ENCODE data around the gene SMPD2.

SMPD2 gene

GRCh38 chr6:109397020-109397419 is 43.5 kb upstream of the SMPD2 start:
- peak; percentile 75; the same call in 2 of the 3 replicates for ATAC-seq
- TF ChIP-seq ZFP3 (CRISPR knock-in tag; IDR thresholded peaks at IDR 0.05), result no peak
- TF ChIP-seq ZNF565 (CRISPR knock-in tag; conservative IDR thresholded peaks at IDR 0.05; ENCODE audit: low read depth), result no peak

DNA sequence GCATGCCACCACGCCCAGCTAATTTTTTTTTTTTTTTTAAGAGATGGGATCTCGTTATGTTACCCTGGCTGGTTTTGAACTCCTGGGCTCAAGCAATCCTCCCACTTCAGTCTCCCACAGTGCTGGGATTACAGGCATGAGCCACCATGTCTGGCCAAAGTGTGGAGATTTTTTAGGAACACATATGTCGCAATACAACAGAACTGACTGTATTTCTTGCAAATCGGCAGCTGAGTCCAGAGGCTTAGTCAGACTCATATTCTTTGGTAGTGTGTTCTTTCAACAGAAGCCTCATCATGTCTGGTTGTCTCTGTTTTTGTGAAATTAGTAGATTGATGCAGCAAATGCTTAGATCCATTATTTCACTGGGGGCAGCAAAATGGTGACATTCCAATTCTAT is 34.3 kb upstream of the SMPD2 start:
- no peak for ATAC-seq
- TF ChIP-seq OSR1 (CRISPR knock-in tag; IDR thresholded peaks at IDR 0.05) (no peak), ZC3H10 (CRISPR knock-in tag; IDR thresholded peaks at IDR 0.05) (no peak), SNAI2 (CRISPR knock-in tag; IDR thresholded peaks at IDR 0.05) (no peak), PATZ1 (CRISPR knock-in tag; IDR thresholded peaks at IDR 0.05; ENCODE audit: borderline replicate concordance) (no peak), CSDC2 (CRISPR knock-in tag; IDR thresholded peaks at IDR 0.05) (no peak), PPARA (CRISPR knock-in tag; IDR thresholded peaks at IDR 0.05; ENCODE audit: borderline replicate concordance) (no peak), ZFP3 (CRISPR knock-in tag; IDR thresholded peaks at IDR 0.05) (no peak), TOX (CRISPR knock-in tag; IDR thresholded peaks at IDR 0.05; ENCODE audit: borderline replicate concordance) (no peak), ZNF8 (CRISPR knock-in tag; IDR thresholded peaks at IDR 0.05) (no peak), ESRRG (CRISPR knock-in tag; IDR thresholded peaks at IDR 0.05) (no peak), GLIS3 (CRISPR knock-in tag; IDR thresholded peaks at IDR 0.05) (no peak), ISL1 (CRISPR knock-in tag; IDR thresholded peaks at IDR 0.05) (no peak), ZFP30 (CRISPR knock-in tag; IDR thresholded peaks at IDR 0.05) (no peak)
- TF ChIP-seq, protein P1, sequence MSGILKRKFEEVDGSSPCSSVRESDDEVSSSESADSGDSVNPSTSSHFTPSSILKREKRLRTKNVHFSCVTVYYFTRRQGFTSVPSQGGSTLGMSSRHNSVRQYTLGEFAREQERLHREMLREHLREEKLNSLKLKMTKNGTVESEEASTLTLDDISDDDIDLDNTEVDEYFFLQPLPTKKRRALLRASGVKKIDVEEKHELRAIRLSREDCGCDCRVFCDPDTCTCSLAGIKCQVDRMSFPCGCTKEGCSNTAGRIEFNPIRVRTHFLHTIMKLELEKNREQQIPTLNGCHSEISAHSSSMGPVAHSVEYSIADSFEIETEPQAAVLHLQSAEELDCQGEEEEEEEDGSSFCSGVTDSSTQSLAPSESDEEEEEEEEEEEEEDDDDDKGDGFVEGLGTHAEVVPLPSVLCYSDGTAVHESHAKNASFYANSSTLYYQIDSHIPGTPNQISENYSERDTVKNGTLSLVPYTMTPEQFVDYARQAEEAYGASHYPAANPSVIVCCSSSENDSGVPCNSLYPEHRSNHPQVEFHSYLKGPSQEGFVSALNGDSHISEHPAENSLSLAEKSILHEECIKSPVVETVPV (CRISPR knock-in tag; IDR thresholded peaks at IDR 0.05), result no peak
- TF ChIP-seq, protein P2, sequence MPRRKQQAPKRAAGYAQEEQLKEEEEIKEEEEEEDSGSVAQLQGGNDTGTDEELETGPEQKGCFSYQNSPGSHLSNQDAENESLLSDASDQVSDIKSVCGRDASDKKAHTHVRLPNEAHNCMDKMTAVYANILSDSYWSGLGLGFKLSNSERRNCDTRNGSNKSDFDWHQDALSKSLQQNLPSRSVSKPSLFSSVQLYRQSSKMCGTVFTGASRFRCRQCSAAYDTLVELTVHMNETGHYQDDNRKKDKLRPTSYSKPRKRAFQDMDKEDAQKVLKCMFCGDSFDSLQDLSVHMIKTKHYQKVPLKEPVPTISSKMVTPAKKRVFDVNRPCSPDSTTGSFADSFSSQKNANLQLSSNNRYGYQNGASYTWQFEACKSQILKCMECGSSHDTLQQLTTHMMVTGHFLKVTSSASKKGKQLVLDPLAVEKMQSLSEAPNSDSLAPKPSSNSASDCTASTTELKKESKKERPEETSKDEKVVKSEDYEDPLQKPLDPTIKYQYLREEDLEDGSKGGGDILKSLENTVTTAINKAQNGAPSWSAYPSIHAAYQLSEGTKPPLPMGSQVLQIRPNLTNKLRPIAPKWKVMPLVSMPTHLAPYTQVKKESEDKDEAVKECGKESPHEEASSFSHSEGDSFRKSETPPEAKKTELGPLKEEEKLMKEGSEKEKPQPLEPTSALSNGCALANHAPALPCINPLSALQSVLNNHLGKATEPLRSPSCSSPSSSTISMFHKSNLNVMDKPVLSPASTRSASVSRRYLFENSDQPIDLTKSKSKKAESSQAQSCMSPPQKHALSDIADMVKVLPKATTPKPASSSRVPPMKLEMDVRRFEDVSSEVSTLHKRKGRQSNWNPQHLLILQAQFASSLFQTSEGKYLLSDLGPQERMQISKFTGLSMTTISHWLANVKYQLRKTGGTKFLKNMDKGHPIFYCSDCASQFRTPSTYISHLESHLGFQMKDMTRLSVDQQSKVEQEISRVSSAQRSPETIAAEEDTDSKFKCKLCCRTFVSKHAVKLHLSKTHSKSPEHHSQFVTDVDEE (CRISPR knock-in tag; IDR thresholded peaks at IDR 0.05), result no peak

GRCh38 chr6:109411034-109411433 is 29.5 kb upstream of the SMPD2 start:
- ATAC-seq, result no peak
- TF ChIP-seq TCF4 (CRISPR knock-in tag; IDR thresholded peaks at IDR 0.05; ENCODE audit: borderline replicate concordance) (no peak), RARB (CRISPR knock-in tag; IDR thresholded peaks at IDR 0.05) (no peak), PATZ1 (CRISPR knock-in tag; IDR thresholded peaks at IDR 0.05; ENCODE audit: borderline replicate concordance) (no peak), ZNF70 (CRISPR knock-in tag; IDR thresholded peaks at IDR 0.05) (no peak), ISL1 (CRISPR knock-in tag; IDR thresholded peaks at IDR 0.05) (no peak), TOX (CRISPR knock-in tag; IDR thresholded peaks at IDR 0.05; ENCODE audit: borderline replicate concordance) (no peak), ESRRG (CRISPR knock-in tag; IDR thresholded peaks at IDR 0.05) (no peak), ZC3H10 (CRISPR knock-in tag; IDR thresholded peaks at IDR 0.05) (no peak), OSR1 (CRISPR knock-in tag; IDR thresholded peaks at IDR 0.05) (no peak)
- TF ChIP-seq, protein P3, sequence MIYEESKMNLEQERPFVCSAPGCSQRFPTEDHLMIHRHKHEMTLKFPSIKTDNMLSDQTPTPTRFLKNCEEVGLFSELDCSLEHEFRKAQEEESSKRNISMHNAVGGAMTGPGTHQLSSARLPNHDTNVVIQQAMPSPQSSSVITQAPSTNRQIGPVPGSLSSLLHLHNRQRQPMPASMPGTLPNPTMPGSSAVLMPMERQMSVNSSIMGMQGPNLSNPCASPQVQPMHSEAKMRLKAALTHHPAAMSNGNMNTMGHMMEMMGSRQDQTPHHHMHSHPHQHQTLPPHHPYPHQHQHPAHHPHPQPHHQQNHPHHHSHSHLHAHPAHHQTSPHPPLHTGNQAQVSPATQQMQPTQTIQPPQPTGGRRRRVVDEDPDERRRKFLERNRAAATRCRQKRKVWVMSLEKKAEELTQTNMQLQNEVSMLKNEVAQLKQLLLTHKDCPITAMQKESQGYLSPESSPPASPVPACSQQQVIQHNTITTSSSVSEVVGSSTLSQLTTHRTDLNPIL (CRISPR knock-in tag; IDR thresholded peaks at IDR 0.05; ENCODE audit: low read depth), result no peak

GRCh38 chr6:109417646-109418045 is 22.9 kb upstream of the SMPD2 start:
- TF ChIP-seq, protein P1 (CRISPR knock-in tag; IDR thresholded peaks at IDR 0.05), result no peak
- TF ChIP-seq ZFP3 (CRISPR knock-in tag; IDR thresholded peaks at IDR 0.05) (no peak), ZNF70 (CRISPR knock-in tag; IDR thresholded peaks at IDR 0.05) (no peak), TCF4 (CRISPR knock-in tag; IDR thresholded peaks at IDR 0.05; ENCODE audit: borderline replicate concordance) (no peak), ISL1 (CRISPR knock-in tag; IDR thresholded peaks at IDR 0.05) (no peak), PPARA (CRISPR knock-in tag; IDR thresholded peaks at IDR 0.05; ENCODE audit: borderline replicate concordance) (no peak)
- no peak for ATAC-seq
